Brain microvascular endothelial cell (primary cell): ENCODE data around the gene PAIP1.
"Not testable (repeated sequence)": the region's sequence is repeated elsewhere in the genome, so short reads cannot be mapped to it uniquely, and the experiment has no call there.

ENCODE experiments used
- DNase-seq: peaks from one replicate; pipeline ENCODE4 v3.0.0-alpha.2; 2020
- H3K27ac ChIP-seq: fragments of 250-450 bp; sonication (Bioruptor Pico); 2 replicates; pipeline ENCODE4 v1.5.1; 2020; ENCODE audit warnings: mild to moderate bottlenecking, moderate library complexity
- H3K27me3 ChIP-seq: fragments of 250-450 bp; sonication (Bioruptor Pico); replicated peaks from 2 replicates; pipeline ENCODE4 v1.5.1; 2020; ENCODE audit warnings: mild to moderate bottlenecking
- H3K36me3 ChIP-seq: fragments of 250-450 bp; sonication (Bioruptor Pico); replicated peaks from 2 replicates; pipeline ENCODE4 v1.5.1; 2020; ENCODE audit warnings: mild to moderate bottlenecking
- H3K4me3 ChIP-seq: 2 replicates; pipeline ENCODE4 v1.5.1; 2011; ENCODE audit warnings: low read depth, mild to moderate bottlenecking, control low read depth, low read length, moderate library complexity
- in situ Hi-C: cut with HindIII; loops from 2 replicates; pipeline ENCODE4 v1.10.0; 2017; ENCODE audit warnings: low sequenced_read_pairs, low pct_ligation_motif_present
- TF ChIP-seq, protein P1 (sequence below): IDR thresholded peaks from 2 replicates; pipeline ENCODE4 v1.5.1; 2011; ENCODE audit warnings: low read depth, mild to moderate bottlenecking, moderate library complexity, low read length, control low read depth, inconsistent platforms; ENCODE audit errors: missing control alignments

PAIP1 gene

DNA sequence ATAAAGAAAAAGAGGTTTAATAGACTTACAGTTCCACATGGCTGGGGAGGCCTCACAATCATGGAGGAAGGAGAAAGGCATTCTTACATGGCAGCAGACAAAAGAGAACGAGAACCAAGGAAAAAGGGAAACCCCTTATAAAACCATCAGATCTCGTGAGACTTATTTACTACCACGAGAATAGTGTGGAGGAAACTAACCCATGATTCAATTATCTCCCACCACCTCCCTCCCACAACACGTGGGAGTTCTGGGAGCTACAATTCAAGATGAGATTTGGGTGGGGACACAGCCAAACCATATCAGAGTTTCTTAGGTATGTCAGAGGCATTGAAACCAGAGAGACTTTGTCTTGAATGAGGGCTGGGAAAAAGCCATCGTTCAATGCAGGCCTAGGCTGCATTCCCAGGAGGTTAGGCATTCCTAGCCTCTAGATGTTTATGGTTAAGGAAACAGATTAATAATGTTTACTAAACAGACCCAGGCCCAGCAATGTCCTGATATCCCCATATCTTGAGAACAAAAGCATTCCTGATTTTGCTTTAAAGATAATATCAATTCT lies 7.5 kb upstream of the PAIP1 start:
- no peak for DNase-seq
- TF ChIP-seq, protein P1, sequence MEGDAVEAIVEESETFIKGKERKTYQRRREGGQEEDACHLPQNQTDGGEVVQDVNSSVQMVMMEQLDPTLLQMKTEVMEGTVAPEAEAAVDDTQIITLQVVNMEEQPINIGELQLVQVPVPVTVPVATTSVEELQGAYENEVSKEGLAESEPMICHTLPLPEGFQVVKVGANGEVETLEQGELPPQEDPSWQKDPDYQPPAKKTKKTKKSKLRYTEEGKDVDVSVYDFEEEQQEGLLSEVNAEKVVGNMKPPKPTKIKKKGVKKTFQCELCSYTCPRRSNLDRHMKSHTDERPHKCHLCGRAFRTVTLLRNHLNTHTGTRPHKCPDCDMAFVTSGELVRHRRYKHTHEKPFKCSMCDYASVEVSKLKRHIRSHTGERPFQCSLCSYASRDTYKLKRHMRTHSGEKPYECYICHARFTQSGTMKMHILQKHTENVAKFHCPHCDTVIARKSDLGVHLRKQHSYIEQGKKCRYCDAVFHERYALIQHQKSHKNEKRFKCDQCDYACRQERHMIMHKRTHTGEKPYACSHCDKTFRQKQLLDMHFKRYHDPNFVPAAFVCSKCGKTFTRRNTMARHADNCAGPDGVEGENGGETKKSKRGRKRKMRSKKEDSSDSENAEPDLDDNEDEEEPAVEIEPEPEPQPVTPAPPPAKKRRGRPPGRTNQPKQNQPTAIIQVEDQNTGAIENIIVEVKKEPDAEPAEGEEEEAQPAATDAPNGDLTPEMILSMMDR = no peak
- in situ Hi-C loops = no loop called here

DNA sequence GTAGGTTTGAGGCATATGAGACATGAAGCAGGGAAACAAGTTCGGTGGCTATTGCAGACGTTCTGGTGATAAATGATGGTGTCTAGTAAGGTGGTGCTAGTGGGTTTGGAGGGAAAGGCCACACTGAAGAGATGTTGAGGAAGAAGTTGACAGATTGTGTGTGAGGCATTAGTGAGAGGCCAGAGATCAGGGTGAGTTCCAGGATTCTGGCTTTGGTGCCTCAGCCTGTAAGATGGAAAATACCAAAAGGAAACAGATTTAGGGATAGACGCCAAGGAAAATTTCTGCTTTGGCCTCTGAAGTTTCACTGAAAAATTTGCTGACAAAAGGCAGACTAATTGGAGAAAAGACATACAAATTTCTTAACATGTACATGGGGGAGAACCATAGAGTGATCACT lies 6.4 kb upstream of the PAIP1 start:
- Histone ChIP-seq H3K27me3 (no peaks in the 10 kb centered on the region), H3K4me3 (no peak overlapping the region), H3K36me3 (no peaks in the 10 kb centered on the region), H3K27ac (no peak overlapping the region)
- TF ChIP-seq, protein P1 = no peak
- in situ Hi-C loops = no loop called here
- DNase-seq = no peak

More for the DNA sequence above, 7.5 kb upstream of the PAIP1 start:
- no peak overlapping the region for H3K27ac ChIP-seq
- H3K36me3 ChIP-seq = no peaks in the 10 kb centered on the region
- H3K4me3 ChIP-seq = no peak overlapping the region
- H3K27me3 ChIP-seq = no peaks in the 10 kb centered on the region

GRCh38 chr5:43561356-43561755 lies 4.5 kb upstream of the PAIP1 start:
- in situ Hi-C loops = no loop called here
- Histone ChIP-seq H3K4me3 (no peak overlapping the region), H3K27me3 (no peaks in the 10 kb centered on the region), H3K36me3 (peaks cover 2% of the 10 kb centered on the region), H3K27ac (no peak overlapping the region)
- TF ChIP-seq, protein P1 = no peak
- no peak for DNase-seq

GRCh38 chr5:43560128-43560527 lies 3.3 kb upstream of the PAIP1 start:
- TF ChIP-seq, protein P1 = no peak
- Histone ChIP-seq H3K27ac (no peak overlapping the region), H3K27me3 (no peaks in the 10 kb centered on the region), H3K36me3 (peaks cover 3% of the 10 kb centered on the region), H3K4me3 (no peak overlapping the region)
- no peak for DNase-seq
- in situ Hi-C loops = no loop called here

- H3K27me3 ChIP-seq, DNase-seq, in situ Hi-C loops: not testable (repeated sequence)
- Histone ChIP-seq H3K36me3 (peaks cover 21% of the 10 kb centered on the region), H3K27ac (peak overlapping the region; percentile 92), H3K4me3 (peak overlapping the region; percentile 86)
Observed at GRCh38 chr5:43556607-43556856, 345 bp downstream of the PAIP1 start.

DNA sequence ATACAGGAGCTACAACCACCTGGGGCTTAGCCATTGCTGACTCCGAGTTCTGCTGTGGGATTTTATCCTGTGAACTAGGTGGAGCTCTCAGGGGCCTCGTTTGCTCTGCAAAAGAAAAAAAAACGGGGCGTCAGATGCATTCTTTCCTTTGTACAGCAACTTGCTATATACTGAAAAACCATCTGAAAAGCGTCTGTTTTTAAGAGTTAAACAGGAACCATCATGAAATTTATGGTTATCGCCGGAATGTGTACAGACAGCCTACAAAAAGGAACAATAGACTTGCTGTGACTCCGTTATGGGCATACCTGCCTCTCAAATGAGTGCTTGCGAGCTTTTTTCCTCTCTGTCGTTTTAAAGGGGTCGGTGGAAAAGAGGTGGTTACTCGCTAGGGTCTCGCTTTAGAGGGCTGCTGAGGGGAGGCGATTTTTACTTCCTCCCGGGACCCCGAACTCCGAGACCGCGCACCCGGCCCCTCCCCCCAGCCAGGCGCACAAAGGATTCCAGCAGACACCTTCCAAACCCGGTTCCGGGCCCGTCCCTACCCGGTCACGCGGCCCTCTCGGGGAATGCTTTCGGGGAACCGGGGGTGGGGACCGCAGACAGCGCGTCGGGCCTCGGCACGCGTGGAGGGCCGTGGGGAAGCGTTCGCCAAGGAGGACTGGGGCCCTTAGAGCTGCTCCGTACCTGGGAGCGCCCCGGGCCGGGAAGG lies 826 bp downstream of the PAIP1 start:
- in situ Hi-C loops = no loop called here
- peaks cover 23% of the 10 kb centered on the region for H3K36me3 ChIP-seq

More for the DNA sequence above, 826 bp downstream of the PAIP1 start:
- TF ChIP-seq, protein P1 = peak; percentile 12
- DNase-seq = peak; percentile 36
- H3K27me3 ChIP-seq = no peaks in the 10 kb centered on the region
- H3K27ac ChIP-seq = peak overlapping the region; percentile 92
- H3K4me3 ChIP-seq = peak overlapping the region; percentile 86
